ENCODE measurements around the gene SEZ6L.

SEZ6L gene

GRCh38 chr22:26318975-26319374 is 149.7 kb downstream of the SEZ6L start:
- in situ Hi-C loops (cut with HindIII; ENCODE audit: low pct_ligation_motif_present, low pct_unique_long_range_greater_than_20kb, low sequenced_read_pairs) = no loop called here
- DNase-seq = peak; percentile 43

GRCh38 chr22:26320447-26320846 is 151.2 kb downstream of the SEZ6L start:
- in situ Hi-C loops (cut with HindIII; ENCODE audit: low pct_ligation_motif_present, low pct_unique_long_range_greater_than_20kb, low sequenced_read_pairs) = no loop called here
- no peak for DNase-seq

- in situ Hi-C loops (cut with HindIII; ENCODE audit: low pct_ligation_motif_present, low pct_unique_long_range_greater_than_20kb, low sequenced_read_pairs) = no loop called here
- peak; percentile 67 for DNase-seq
These were observed 152.2 kb downstream of the SEZ6L start for GRCh38 chr22:26321469-26321913.

GRCh38 chr22:26322179-26322905 is 153.1 kb downstream of the SEZ6L start:
- peak; percentile 87 for DNase-seq

GRCh38 chr22:26323013-26323412 is 153.8 kb downstream of the SEZ6L start:
- DNase-seq = no peak
- in situ Hi-C loops (cut with HindIII; ENCODE audit: low pct_ligation_motif_present, low pct_unique_long_range_greater_than_20kb, low sequenced_read_pairs) = no loop called here

More at GRCh38 chr22:26322179-26322905, 153.1 kb downstream of the SEZ6L start:
- in situ Hi-C loops (cut with HindIII; ENCODE audit: low pct_ligation_motif_present, low pct_unique_long_range_greater_than_20kb, low sequenced_read_pairs) = no loop called here

GRCh38 chr22:26324150-26324549 is 154.9 kb downstream of the SEZ6L start:
- in situ Hi-C loops (cut with HindIII; ENCODE audit: low pct_ligation_motif_present, low pct_unique_long_range_greater_than_20kb, low sequenced_read_pairs) = no loop called here
- DNase-seq = no peak

- DNase-seq = no peak
- in situ Hi-C loops (cut with HindIII; ENCODE audit: low pct_ligation_motif_present, low pct_unique_long_range_greater_than_20kb, low sequenced_read_pairs) = no loop called here
These were observed 156.4 kb downstream of the SEZ6L start for GRCh38 chr22:26325641-26326040.

GRCh38 chr22:26326803-26327202 is 157.5 kb downstream of the SEZ6L start:
- DNase-seq = no peak
- in situ Hi-C loops (cut with HindIII; ENCODE audit: low pct_ligation_motif_present, low pct_unique_long_range_greater_than_20kb, low sequenced_read_pairs) = no loop called here

GRCh38 chr22:26327306-26327705 is 158.0 kb downstream of the SEZ6L start:
- in situ Hi-C loops (cut with HindIII; ENCODE audit: low pct_ligation_motif_present, low pct_unique_long_range_greater_than_20kb, low sequenced_read_pairs) = no loop called here
- no peak for DNase-seq

- in situ Hi-C loops (cut with HindIII; ENCODE audit: low pct_ligation_motif_present, low pct_unique_long_range_greater_than_20kb, low sequenced_read_pairs) = no loop called here
- DNase-seq = no peak
These were observed 159.0 kb downstream of the SEZ6L start for GRCh38 chr22:26328221-26328620.

GRCh38 chr22:26330971-26331625 is 161.8 kb downstream of the SEZ6L start:
- peak; percentile 58 for DNase-seq
- in situ Hi-C loops (cut with HindIII; ENCODE audit: low pct_ligation_motif_present, low pct_unique_long_range_greater_than_20kb, low sequenced_read_pairs) = no loop called here

GRCh38 chr22:26333088-26333800 is 164.0 kb downstream of the SEZ6L start:
- in situ Hi-C loops (cut with HindIII; ENCODE audit: low pct_ligation_motif_present, low pct_unique_long_range_greater_than_20kb, low sequenced_read_pairs) = no loop called here
- no peak for DNase-seq

GRCh38 chr22:26334232-26334631 is 165.0 kb downstream of the SEZ6L start:
- in situ Hi-C loops (cut with HindIII; ENCODE audit: low pct_ligation_motif_present, low pct_unique_long_range_greater_than_20kb, low sequenced_read_pairs) = no loop called here
- no peak for DNase-seq

- no peak for DNase-seq
- in situ Hi-C loops (cut with HindIII; ENCODE audit: low pct_ligation_motif_present, low pct_unique_long_range_greater_than_20kb, low sequenced_read_pairs) = no loop called here
These were observed 167.5 kb downstream of the SEZ6L start for GRCh38 chr22:26336773-26337172.

- no peak for DNase-seq
- in situ Hi-C loops (cut with HindIII; ENCODE audit: low pct_ligation_motif_present, low pct_unique_long_range_greater_than_20kb, low sequenced_read_pairs) = no loop called here
These were observed 170.5 kb downstream of the SEZ6L start for GRCh38 chr22:26339755-26340154.

- in situ Hi-C loops (cut with HindIII; ENCODE audit: low pct_ligation_motif_present, low pct_unique_long_range_greater_than_20kb, low sequenced_read_pairs) = no loop called here
- no peak for DNase-seq
These were observed 173.6 kb downstream of the SEZ6L start for GRCh38 chr22:26342745-26343410.

GRCh38 chr22:26345496-26345895 is 176.2 kb downstream of the SEZ6L start:
- DNase-seq = no peak
- in situ Hi-C loops (cut with HindIII; ENCODE audit: low pct_ligation_motif_present, low pct_unique_long_range_greater_than_20kb, low sequenced_read_pairs) = no loop called here

GRCh38 chr22:26348810-26349526 is 179.7 kb downstream of the SEZ6L start:
- in situ Hi-C loops (cut with HindIII; ENCODE audit: low pct_ligation_motif_present, low pct_unique_long_range_greater_than_20kb, low sequenced_read_pairs) = no loop called here
- DNase-seq = no peak
